ENCODE data around the gene SCG2. TPM values are rescaled to one million over a fixed set of nuclear protein-coding genes. Genes with fewer than 3 reads are reported as not detected.

The SCG2 gene
- total RNA-seq, 1 donor from 2014 or later, result 154 TPM

- no peaks in the 10 kb centered on the region for H3K36me3 Mint-ChIP-seq (ENCODE audit: insufficient read depth)
- DNase-seq (ENCODE audit: low spot score, unreplicated experiment), result no peak
- H3K27me3 Mint-ChIP-seq, result peaks cover 31% of the 10 kb centered on the region
- TF ChIP-seq CTCF (IDR thresholded peaks at IDR 0.05; ENCODE audit: unreplicated experiment), result no peak
- H3K27ac Mint-ChIP-seq, result no peak overlapping the region
- H3K4me1 Mint-ChIP-seq (ENCODE audit: low read depth), result no peaks in the 10 kb centered on the region
- no peaks in the 10 kb centered on the region for H3K9me3 Mint-ChIP-seq (ENCODE audit: low read depth)
- no peak overlapping the region for H3K4me3 Mint-ChIP-seq (ENCODE audit: low read depth)
Observed at GRCh38 chr2:223602972-223603371, 811 bp upstream of the SCG2 start.

- Mint-ChIP-seq H3K9me3 (ENCODE audit: low read depth) (no peaks in the 10 kb centered on the region), H3K36me3 (ENCODE audit: insufficient read depth) (no peaks in the 10 kb centered on the region), H3K27ac (no peak overlapping the region), H3K27me3 (peaks cover 41% of the 10 kb centered on the region), H3K4me3 (ENCODE audit: low read depth) (peak overlapping the region; percentile 54), H3K4me1 (ENCODE audit: low read depth) (no peaks in the 10 kb centered on the region)
- no peak for DNase-seq (ENCODE audit: low spot score, unreplicated experiment)
- no peak for TF ChIP-seq CTCF (IDR thresholded peaks at IDR 0.05; ENCODE audit: unreplicated experiment)
Observed at GRCh38 chr2:223601018-223601417, 1.1 kb downstream of the SCG2 start.

GRCh38 chr2:223599640-223600380, 2.4 kb downstream of the SCG2 start:
- Mint-ChIP-seq H3K27me3 (peaks cover 48% of the 10 kb centered on the region), H3K27ac (no peak overlapping the region), H3K4me1 (ENCODE audit: low read depth) (no peaks in the 10 kb centered on the region), H3K36me3 (ENCODE audit: insufficient read depth) (no peaks in the 10 kb centered on the region), H3K4me3 (ENCODE audit: low read depth) (peak overlapping the region; percentile 16), H3K9me3 (ENCODE audit: low read depth) (no peaks in the 10 kb centered on the region)
- no peak for TF ChIP-seq CTCF (IDR thresholded peaks at IDR 0.05; ENCODE audit: unreplicated experiment)
- DNase-seq (ENCODE audit: low spot score, unreplicated experiment), result no peak

- peak overlapping the region; percentile 37 for H3K4me3 Mint-ChIP-seq (ENCODE audit: low read depth)
- no peaks in the 10 kb centered on the region for H3K4me1 Mint-ChIP-seq (ENCODE audit: low read depth)
- no peaks in the 10 kb centered on the region for H3K9me3 Mint-ChIP-seq (ENCODE audit: low read depth)
- no peaks in the 10 kb centered on the region for H3K36me3 Mint-ChIP-seq (ENCODE audit: insufficient read depth)
- no peak for TF ChIP-seq CTCF (IDR thresholded peaks at IDR 0.05; ENCODE audit: unreplicated experiment)
- peaks cover 46% of the 10 kb centered on the region for H3K27me3 Mint-ChIP-seq
- H3K27ac Mint-ChIP-seq, result no peak overlapping the region
- DNase-seq (ENCODE audit: low spot score, unreplicated experiment), result no peak
Observed at GRCh38 chr2:223598994-223599639, 3.0 kb downstream of the SCG2 start.

DNA sequence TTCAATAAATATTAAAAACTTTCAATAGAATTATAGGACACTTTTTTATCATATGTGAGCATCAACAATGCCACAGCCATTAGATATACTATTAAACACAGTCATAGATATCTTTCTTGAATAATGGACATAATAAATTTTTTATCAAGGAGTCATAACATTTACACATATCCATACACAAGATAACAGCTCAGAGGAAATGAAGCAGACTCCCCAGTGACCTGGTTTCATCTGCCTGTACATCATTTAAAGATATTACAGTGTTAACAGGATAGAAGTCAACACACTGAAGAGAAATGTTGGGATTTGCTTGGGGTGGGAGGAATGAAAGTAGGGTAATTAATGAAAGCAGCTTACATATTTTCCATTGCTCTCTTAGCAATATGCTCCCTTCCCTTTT, 5.1 kb downstream of the SCG2 start:
- no peak for TF ChIP-seq CTCF (IDR thresholded peaks at IDR 0.05; ENCODE audit: unreplicated experiment)
- H3K27ac Mint-ChIP-seq, result no peak overlapping the region
- DNase-seq (ENCODE audit: low spot score, unreplicated experiment), result no peak
- H3K4me3 Mint-ChIP-seq (ENCODE audit: low read depth), result no peak overlapping the region
- no peaks in the 10 kb centered on the region for H3K4me1 Mint-ChIP-seq (ENCODE audit: low read depth)
- H3K36me3 Mint-ChIP-seq (ENCODE audit: insufficient read depth), result no peaks in the 10 kb centered on the region
- H3K9me3 Mint-ChIP-seq (ENCODE audit: low read depth), result no peaks in the 10 kb centered on the region
- H3K27me3 Mint-ChIP-seq, result peaks cover 48% of the 10 kb centered on the region

Data from progenitor cell of endocrine pancreas (in vitro differentiated cells).